ENCODE measurements around the gene RNASE1.
"Not testable (repeated sequence)": the region's sequence is repeated elsewhere in the genome, so short reads cannot be mapped to it uniquely, and the experiment has no call there.

RNASE1 gene

DNA sequence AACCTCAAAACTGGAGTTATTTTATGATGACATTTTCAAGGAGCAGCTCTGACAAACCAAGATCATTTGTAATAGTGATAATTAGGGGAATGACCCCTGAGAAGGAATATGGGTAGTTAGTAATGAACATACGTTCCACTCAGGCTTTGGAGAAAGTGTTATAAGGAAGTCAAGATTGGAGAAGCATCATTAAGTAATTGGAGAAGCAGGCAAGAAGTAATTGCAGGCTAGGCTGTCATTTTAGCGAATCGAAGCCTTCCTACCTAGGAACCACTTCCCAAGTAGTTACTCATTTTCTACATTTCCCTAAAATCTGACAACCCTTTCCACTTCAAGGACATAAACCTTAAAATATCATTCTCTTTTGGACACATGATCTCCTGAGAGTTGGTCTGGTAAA is 33.2 kb downstream of the RNASE1 start:
- no peak for DNase-seq

DNA sequence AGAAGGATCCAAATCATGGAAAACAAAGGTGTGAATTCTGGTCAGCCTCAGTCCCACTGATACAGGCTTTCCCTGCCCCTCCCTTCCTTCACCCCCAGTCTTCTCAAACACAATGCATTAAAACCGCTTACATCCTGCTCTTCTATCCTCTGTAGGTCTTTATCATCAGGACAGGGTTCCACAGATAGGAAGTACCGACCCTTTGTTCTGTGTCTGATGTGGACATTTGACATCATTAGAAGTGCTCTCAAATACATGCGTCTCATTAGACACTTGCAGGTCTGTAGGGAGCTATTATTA is 34.1 kb downstream of the RNASE1 start:
- no peak for DNase-seq

DNA sequence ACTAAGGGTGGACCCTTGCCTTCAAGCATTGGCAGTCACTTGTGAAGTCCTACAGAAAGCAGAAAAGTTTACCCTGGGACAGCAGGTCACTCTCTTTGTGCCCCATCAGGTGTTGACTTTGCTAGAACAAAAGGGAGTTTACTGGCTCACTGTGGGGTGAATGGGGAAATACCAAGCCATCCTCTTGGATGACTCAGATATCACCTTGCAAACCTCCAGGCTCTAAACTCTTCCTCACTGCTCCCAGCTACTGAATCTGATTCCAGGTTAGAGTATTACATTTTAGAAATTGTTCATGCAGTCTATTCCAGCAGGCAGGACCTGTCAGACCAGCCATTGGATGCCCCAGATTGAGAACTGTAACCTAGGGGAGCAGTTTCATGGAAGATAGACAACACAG is 41.7 kb downstream of the RNASE1 start:
- DNase-seq: no peak

DNA sequence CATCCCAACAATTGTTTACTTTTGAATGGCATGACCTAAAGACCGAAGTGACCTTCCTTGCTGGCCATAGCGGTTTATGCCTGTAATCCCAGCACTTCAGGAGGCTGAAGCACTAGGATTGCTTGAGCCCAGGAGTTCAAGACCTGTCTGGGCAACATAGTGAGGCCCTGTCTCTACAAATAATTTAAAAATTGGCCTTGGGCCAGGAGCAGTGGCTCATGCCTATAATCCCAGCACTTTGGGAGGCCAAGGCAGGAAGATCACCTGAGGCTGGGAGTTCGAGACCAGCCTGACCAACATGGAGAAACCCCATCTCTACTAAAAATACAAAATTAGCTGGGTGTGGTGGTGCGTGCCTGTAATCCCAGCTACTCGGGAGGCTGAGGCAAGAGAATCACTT is 43.2 kb downstream of the RNASE1 start:
- not testable (repeated sequence) for DNase-seq

DNA sequence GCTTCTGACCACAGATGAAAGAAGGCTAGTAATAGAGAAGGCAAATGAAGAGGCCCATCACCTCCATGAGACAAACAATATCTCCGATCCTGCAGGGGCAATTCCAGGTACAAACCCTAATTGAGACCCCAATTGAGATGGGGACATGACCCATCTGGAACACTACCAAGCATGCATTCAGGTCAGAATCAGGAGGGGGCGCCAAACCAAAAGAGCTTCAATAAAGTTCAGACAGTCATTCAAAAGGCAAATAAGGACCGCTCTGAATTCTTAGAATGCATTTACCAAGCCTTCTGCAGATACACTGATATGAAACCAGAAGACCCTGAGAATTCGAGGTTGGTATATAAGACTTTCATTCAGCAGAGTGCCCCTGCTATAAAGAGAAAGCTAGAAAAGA is 44.7 kb downstream of the RNASE1 start:
- no peak for DNase-seq

DNA sequence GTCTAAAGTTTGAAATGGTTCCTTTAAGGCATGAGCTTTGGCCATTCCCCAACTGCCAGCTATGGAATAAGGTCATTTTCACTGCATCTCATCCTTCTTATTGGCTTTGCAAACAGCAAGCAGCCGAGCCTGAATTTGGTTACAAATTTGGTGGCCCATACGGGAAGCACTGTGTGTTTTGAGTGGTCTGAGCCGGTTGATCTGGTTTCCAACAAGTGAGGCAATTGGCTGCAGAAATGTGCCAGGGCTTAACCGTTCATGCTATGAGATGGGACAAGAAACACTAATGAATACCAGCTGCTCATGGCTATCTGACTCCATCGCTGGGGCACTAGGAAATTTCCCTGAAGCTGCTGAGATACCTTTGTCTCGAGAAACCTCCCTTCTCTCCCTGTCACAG is 47.6 kb downstream of the RNASE1 start:
- no peak for DNase-seq

DNA sequence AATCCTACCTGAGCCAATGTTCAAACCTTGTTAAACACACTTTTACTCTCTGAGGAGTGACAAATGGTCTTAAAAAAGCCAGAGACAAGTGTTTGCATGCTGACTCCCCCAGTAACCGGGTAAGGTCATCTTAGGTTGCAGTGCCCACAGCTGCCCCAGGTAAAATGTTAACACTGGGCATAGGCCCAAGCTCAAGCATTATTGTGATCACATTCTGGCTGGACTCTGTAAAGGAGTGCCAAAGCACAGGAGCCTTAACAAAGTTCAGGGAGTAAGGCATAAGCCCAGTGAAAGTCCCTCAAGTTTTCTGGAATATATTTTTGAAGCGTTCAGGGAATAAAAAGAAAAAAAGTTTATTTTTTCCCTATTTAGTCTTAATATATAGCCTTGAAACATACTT is 48.3 kb downstream of the RNASE1 start:
- no peak for DNase-seq

DNA sequence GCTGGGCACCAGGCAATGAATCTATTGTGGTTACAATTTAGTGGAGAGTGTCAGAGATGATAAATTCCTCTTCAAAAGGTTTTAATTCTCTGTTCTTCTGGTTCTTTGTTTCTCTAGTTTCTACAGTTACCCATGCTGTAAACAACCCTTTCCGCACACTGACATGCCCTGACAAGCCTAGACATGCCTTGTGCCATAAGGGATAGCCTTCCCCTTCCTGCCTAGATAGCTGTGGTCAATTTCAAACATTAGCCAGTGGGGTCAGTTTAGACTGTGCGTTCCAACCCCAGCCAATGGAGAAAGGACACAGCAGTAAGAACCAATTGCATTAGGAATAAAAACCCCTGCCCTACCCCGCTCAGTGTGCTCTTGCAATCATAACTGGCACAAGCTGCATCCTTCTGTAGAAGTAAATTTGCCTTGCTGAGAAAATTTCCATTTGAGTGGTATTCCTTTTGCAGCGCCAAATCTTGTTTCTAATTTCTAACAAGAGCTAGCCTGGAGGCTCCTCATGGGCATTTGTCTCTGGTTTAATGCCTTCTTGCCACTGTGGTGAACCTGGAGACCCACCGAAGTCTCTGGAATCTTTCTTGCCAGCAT is 50.6 kb downstream of the RNASE1 start:
- DNase-seq: no peak

All from NCI-H1048 (cell line).